ENCODE measurements around the gene SPATA31D1. TPM values are rescaled to one million over a fixed set of nuclear protein-coding genes. Genes with fewer than 3 reads are reported as not detected.

The SPATA31D1 gene
- total and polyA plus RNA-seq, 7 experiments from 2014 or later = not detected

GRCh38 chr9:82036086-82036485, 47.5 kb downstream of the SPATA31D1 start:
- H3K27me3 Mint-ChIP-seq = peaks cover 0 to 7% (median 0%) of the 10 kb centered on the region in 5 donors
- Histone ChIP-seq H3K36me3 (ENCODE audit: control insufficient read depth in 2 of 3, insufficient read depth in 3 of 3, low read length in 3 of 3) (no peaks in the 10 kb centered on the region), H3K9me3 (ENCODE audit: control insufficient read depth in 2 of 3, low read length in 3 of 3) (no peaks in the 10 kb centered on the region), H3K27ac (ENCODE audit: low read depth, low read length) (no peak overlapping the region), H3K27me3 (ENCODE audit: control insufficient read depth in 2 of 2, insufficient read depth in 2 of 2, low read length in 2 of 2) (no peaks in the 10 kb centered on the region), H3K4me3 (ENCODE audit: low read length) (no peak overlapping the region), H3K4me1 (ENCODE audit: control insufficient read depth in 2 of 2, insufficient read depth in 2 of 2, low read length in 2 of 2) (no peaks in the 10 kb centered on the region)
- H3K36me3 Mint-ChIP-seq = no peaks in the 10 kb centered on the region
- H3K27ac Mint-ChIP-seq = no peak overlapping the region
- intact Hi-C loops (cut with micrococcal nuclease) = no loop called here
- no peaks in the 10 kb centered on the region for H3K4me1 Mint-ChIP-seq
- DNase-seq (no peak), ATAC-seq (no peak)
- ChIA-PET CTCF (no interaction called here), POLR2A (no interaction called here)
- H3K4me3 Mint-ChIP-seq = no peak overlapping the region
- peaks cover 0 to 5% (median 0%) of the 10 kb centered on the region in 11 donors for H3K9me3 Mint-ChIP-seq

GRCh38 chr9:82037126-82037525, 48.6 kb downstream of the SPATA31D1 start:
- no peak overlapping the region for H3K27ac Mint-ChIP-seq
- ChIA-PET POLR2A (no interaction called here), CTCF (no interaction called here)
- peaks cover 0 to 2% (median 0%) of the 10 kb centered on the region in 11 donors for H3K9me3 Mint-ChIP-seq
- no peaks in the 10 kb centered on the region for H3K27me3 ChIP-seq (ENCODE audit: control insufficient read depth in 2 of 2, insufficient read depth in 2 of 2, low read length in 2 of 2)
- no peak overlapping the region for H3K4me3 ChIP-seq (ENCODE audit: low read length)
- intact Hi-C loops (cut with micrococcal nuclease) = no loop called here
- H3K36me3 Mint-ChIP-seq = no peaks in the 10 kb centered on the region
- no peak overlapping the region for H3K4me3 Mint-ChIP-seq
- H3K27ac ChIP-seq (ENCODE audit: low read depth, low read length) = no peak overlapping the region
- no peaks in the 10 kb centered on the region for H3K36me3 ChIP-seq (ENCODE audit: control insufficient read depth in 2 of 3, insufficient read depth in 3 of 3, low read length in 3 of 3)
- H3K4me1 ChIP-seq (ENCODE audit: control insufficient read depth in 2 of 2, insufficient read depth in 2 of 2, low read length in 2 of 2) = no peaks in the 10 kb centered on the region
- DNase-seq (no peak), ATAC-seq (no peak)
- no peaks in the 10 kb centered on the region for H3K27me3 Mint-ChIP-seq
- no peaks in the 10 kb centered on the region for H3K9me3 ChIP-seq (ENCODE audit: control insufficient read depth in 2 of 3, low read length in 3 of 3)
- H3K4me1 Mint-ChIP-seq = no peaks in the 10 kb centered on the region

GRCh38 chr9:82038897-82039296, 50.3 kb downstream of the SPATA31D1 start:
- Histone ChIP-seq H3K9me3 (ENCODE audit: control insufficient read depth in 2 of 3, low read length in 3 of 3) (no peaks in the 10 kb centered on the region), H3K27me3 (ENCODE audit: control insufficient read depth in 2 of 2, insufficient read depth in 2 of 2, low read length in 2 of 2) (no peaks in the 10 kb centered on the region), H3K36me3 (ENCODE audit: control insufficient read depth in 2 of 3, insufficient read depth in 3 of 3, low read length in 3 of 3) (no peaks in the 10 kb centered on the region), H3K4me3 (ENCODE audit: low read length) (no peak overlapping the region), H3K4me1 (ENCODE audit: control insufficient read depth in 2 of 2, insufficient read depth in 2 of 2, low read length in 2 of 2) (no peaks in the 10 kb centered on the region), H3K27ac (ENCODE audit: low read depth, low read length) (no peak overlapping the region)
- no peak overlapping the region for H3K27ac Mint-ChIP-seq
- DNase-seq (no peak), ATAC-seq (no peak)
- H3K9me3 Mint-ChIP-seq = peaks cover 0 to 3% (median 0%) of the 10 kb centered on the region in 11 donors
- intact Hi-C loops (cut with micrococcal nuclease) = no loop called here
- POLR2A ChIA-PET = no interaction called here
- H3K4me3 Mint-ChIP-seq = no peak overlapping the region
- H3K27me3 Mint-ChIP-seq = no peaks in the 10 kb centered on the region
- no peaks in the 10 kb centered on the region for H3K4me1 Mint-ChIP-seq
- H3K36me3 Mint-ChIP-seq = no peaks in the 10 kb centered on the region
- CTCF ChIA-PET = no interaction called here

Other genes with a start within 250 kb of the SPATA31D1 start
- not detected for gene SPATA31D4, start 60.3 kb upstream of the SPATA31D1 start, total RNA-seq
- not detected for gene SPATA31D4, start 60.3 kb upstream of the SPATA31D1 start, polyA plus RNA-seq
- not detected for gene SPATA31D3, start 45.3 kb upstream of the SPATA31D1 start, total RNA-seq
- not detected for gene SPATA31D3, start 45.3 kb upstream of the SPATA31D1 start, polyA plus RNA-seq

Data from naive thymus-derived CD4-positive, alpha-beta T cell (primary cell).